D721Med (cell line): ENCODE data around the gene KCNK5.

Experiments used
- DNase-seq: peaks from one replicate; pipeline ENCODE4 v3.0.0; 2011; ENCODE audit warnings: low spot score; ENCODE audit not compliant: insufficient read length
- FAIRE-seq: peaks from 2 replicates; lab custom pipeline; 2011; peaks lifted over from hg19 to GRCh38; lab: Jason Lieb, UNC
- CTCF ChIP-seq: IDR thresholded peaks from 2 replicates; pipeline ENCODE4 v1.5.1; 2012; ENCODE audit warnings: mild to moderate bottlenecking, control low read depth; ENCODE audit not compliant: insufficient read depth; ENCODE audit errors: missing control alignments

Gene KCNK5

GRCh38 chr6:39204646-39205244 lies 24.5 kb downstream of the KCNK5 start:
- no peak for DNase-seq
- FAIRE-seq: no peak
- TF ChIP-seq CTCF: no peak

- FAIRE-seq (no peak), DNase-seq (no peak)
- TF ChIP-seq CTCF: no peak
Observed at GRCh38 chr6:39204160-39204495, 25.1 kb downstream of the KCNK5 start.

GRCh38 chr6:39203436-39204159 lies 25.7 kb downstream of the KCNK5 start:
- no peak for FAIRE-seq
- DNase-seq: no peak
- no peak for TF ChIP-seq CTCF

GRCh38 chr6:39202166-39202565 lies 27.1 kb downstream of the KCNK5 start:
- no peak for DNase-seq
- no peak for TF ChIP-seq CTCF

GRCh38 chr6:39200498-39201020 lies 28.7 kb downstream of the KCNK5 start:
- DNase-seq (no peak), FAIRE-seq (no peak)
- TF ChIP-seq CTCF: no peak

More at GRCh38 chr6:39202166-39202565, 27.1 kb downstream of the KCNK5 start:
- FAIRE-seq: no peak

GRCh38 chr6:39199976-39200375 lies 29.3 kb downstream of the KCNK5 start:
- FAIRE-seq (no peak), DNase-seq (no peak)
- TF ChIP-seq CTCF: no peak
